Fibroblast of pulmonary artery (primary cell): ENCODE data around the gene RAVER1.
"Not testable (repeated sequence)": the region's sequence is repeated elsewhere in the genome, so short reads cannot be mapped to it uniquely, and the experiment has no call there.

Experiments used
- DNase-seq: peaks from one replicate; pipeline ENCODE4 v3.0.0-alpha.2; 2010; ENCODE audit warnings: low read depth
- H3K4me3 ChIP-seq: replicated peaks from 2 replicates; pipeline ENCODE4 v1.5.1; 2011; ENCODE audit warnings: low read depth, mild to moderate bottlenecking, control low read depth, low read length, moderate library complexity
- TF ChIP-seq, protein P1 (sequence below): IDR thresholded peaks from 2 replicates; pipeline ENCODE4 v1.5.1; 2011; ENCODE audit warnings: mild to moderate bottlenecking, control low read depth, low read length, inconsistent platforms; ENCODE audit errors: missing control alignments

The RAVER1 gene

DNA sequence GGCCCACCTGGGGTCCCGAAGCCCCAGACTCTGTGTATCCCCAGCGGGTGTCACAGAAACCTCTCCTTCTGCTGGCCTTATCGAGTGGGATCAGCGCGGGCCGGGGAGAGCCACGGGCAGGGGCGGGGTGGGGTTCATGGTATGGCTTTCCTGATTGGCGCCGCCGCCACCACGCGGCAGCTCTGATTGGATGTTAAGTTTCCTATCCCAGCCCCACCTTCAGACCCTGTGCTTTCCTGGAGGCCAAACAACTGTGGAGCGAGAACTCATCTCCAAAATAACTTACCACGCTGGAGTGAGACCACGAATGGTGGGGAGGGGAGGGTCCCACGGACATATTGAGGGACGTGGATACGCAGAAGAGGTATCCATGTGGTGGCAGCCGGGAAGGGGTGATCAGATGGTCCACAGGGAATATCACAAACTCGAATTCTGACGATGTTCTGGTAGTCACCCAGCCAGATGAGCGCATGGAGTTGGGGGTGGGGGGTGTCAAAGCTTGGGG lies 44.6 kb downstream of the RAVER1 start:
- peak; percentile 40 for DNase-seq
- TF ChIP-seq, protein P1, sequence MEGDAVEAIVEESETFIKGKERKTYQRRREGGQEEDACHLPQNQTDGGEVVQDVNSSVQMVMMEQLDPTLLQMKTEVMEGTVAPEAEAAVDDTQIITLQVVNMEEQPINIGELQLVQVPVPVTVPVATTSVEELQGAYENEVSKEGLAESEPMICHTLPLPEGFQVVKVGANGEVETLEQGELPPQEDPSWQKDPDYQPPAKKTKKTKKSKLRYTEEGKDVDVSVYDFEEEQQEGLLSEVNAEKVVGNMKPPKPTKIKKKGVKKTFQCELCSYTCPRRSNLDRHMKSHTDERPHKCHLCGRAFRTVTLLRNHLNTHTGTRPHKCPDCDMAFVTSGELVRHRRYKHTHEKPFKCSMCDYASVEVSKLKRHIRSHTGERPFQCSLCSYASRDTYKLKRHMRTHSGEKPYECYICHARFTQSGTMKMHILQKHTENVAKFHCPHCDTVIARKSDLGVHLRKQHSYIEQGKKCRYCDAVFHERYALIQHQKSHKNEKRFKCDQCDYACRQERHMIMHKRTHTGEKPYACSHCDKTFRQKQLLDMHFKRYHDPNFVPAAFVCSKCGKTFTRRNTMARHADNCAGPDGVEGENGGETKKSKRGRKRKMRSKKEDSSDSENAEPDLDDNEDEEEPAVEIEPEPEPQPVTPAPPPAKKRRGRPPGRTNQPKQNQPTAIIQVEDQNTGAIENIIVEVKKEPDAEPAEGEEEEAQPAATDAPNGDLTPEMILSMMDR, result no peak
- H3K4me3 ChIP-seq, result peak overlapping the region; percentile 54

DNA sequence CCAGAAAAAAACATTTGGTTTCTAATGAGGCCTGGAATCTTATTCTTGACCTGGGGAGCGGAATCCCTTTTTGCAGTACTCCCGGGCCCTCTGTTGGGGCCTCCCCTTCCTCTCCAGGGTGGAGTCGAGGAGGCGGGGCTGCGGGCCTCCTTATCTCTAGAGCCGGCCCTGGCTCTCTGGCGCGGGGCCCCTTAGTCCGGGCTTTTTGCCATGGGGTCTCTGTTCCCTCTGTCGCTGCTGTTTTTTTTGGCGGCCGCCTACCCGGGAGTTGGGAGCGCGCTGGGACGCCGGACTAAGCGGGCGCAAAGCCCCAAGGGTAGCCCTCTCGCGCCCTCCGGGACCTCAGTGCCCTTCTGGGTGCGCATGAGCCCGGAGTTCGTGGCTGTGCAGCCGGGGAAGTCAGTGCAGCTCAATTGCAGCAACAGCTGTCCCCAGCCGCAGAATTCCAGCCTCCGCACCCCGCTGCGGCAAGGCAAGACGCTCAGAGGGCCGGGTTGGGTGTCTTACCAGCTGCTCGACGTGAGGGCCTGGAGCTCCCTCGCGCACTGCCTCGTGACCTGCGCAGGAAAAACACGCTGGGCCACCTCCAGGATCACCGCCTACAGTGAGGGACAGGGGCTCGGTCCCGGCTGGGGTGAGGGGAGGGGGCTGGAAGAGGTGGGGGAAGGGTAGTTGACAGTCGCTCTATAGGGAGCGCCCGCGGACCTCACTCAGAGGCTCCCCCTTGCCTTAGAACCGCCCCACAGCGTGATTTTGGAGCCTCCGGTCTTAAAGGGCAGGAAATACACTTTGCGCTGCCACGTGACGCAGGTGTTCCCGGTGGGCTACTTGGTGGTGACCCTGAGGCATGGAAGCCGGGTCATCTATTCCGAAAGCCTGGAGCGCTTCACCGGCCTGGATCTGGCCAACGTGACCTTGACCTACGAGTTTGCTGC lies 46.3 kb downstream of the RAVER1 start, which contains the start of gene ICAM4:
Gene ICAM4 (plus strand): TSS at position 153 of the 935 bp plus-strand sequence. CDS start 58 bp downstream, at position 211.
- peak within 1 kb of the TSS; percentile 12 for H3K4me3 ChIP-seq
- peak; percentile 74 for DNase-seq
- TF ChIP-seq, protein P1, result no peak

DNA sequence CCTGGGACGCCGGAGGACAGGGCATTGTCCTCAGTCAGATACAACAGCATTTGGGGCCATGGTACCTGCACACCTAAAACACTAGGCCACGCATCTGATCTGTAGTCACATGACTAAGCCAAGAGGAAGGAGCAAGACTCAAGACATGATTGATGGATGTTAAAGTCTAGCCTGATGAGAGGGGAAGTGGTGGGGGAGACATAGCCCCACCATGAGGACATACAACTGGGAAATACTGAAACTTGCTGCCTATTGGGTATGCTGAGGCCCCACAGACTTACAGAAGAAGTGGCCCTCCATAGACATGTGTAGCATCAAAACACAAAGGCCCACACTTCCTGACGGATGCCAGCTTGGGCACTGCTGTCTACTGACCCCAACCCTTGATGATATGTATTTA lies 47.9 kb downstream of the RAVER1 start:
- no peak for DNase-seq
- no peak overlapping the region for H3K4me3 ChIP-seq
- TF ChIP-seq, protein P1, result no peak

DNA sequence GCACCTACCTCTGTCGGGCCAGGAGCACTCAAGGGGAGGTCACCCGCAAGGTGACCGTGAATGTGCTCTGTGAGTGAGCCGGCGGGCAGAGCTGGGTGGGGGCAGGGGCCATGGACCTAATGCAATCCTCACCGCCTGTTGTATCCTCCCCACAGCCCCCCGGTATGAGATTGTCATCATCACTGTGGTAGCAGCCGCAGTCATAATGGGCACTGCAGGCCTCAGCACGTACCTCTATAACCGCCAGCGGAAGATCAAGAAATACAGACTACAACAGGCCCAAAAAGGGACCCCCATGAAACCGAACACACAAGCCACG lies 48.4 kb downstream of the RAVER1 start:
- H3K4me3 ChIP-seq, result no peak overlapping the region
- TF ChIP-seq, protein P1, result no peak
- DNase-seq, result no peak

DNA sequence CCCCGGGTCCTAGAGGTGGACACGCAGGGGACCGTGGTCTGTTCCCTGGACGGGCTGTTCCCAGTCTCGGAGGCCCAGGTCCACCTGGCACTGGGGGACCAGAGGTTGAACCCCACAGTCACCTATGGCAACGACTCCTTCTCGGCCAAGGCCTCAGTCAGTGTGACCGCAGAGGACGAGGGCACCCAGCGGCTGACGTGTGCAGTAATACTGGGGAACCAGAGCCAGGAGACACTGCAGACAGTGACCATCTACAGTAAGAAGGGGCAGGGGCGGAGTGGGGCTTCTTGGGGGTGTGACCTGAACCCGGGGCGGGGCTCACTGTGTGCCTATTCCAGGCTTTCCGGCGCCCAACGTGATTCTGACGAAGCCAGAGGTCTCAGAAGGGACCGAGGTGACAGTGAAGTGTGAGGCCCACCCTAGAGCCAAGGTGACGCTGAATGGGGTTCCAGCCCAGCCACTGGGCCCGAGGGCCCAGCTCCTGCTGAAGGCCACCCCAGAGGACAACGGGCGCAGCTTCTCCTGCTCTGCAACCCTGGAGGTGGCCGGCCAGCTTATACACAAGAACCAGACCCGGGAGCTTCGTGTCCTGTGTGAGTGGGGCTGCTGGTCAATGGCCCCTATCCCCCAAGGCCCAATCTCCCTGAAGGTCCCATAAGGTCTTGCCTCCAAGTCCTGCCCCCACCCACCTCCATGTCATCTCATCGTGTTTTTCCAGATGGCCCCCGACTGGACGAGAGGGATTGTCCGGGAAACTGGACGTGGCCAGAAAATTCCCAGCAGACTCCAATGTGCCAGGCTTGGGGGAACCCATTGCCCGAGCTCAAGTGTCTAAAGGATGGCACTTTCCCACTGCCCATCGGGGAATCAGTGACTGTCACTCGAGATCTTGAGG lies 49.0 kb downstream of the RAVER1 start:
- no peak for DNase-seq
- no peak overlapping the region for H3K4me3 ChIP-seq
- TF ChIP-seq, protein P1, result no peak

- H3K4me3 ChIP-seq, result no peak overlapping the region
- TF ChIP-seq, protein P1, result no peak
- no peak for DNase-seq
These were observed 49.8 kb downstream of the RAVER1 start for GRCh38 chr19:10283301-10284064.

GRCh38 chr19:10282043-10282442 lies 51.3 kb downstream of the RAVER1 start:
- not testable (repeated sequence) for DNase-seq

More at GRCh38 chr19:10282043-10282442, 51.3 kb downstream of the RAVER1 start:
- H3K4me3 ChIP-seq, result not testable (repeated sequence)
